GM19239 (cell line): ENCODE results near the gene PDK2.
A peak's percentile ranks its signal among the peaks of the same experiment; 100 is the strongest.

Experiments
- DNase-seq: peaks from one replicate; pipeline ENCODE4 v3.0.0; 2011; ENCODE audit warnings: low spot score; ENCODE audit not compliant: insufficient read length
- FAIRE-seq: peaks from 2 replicates; lab custom pipeline; 2011; peaks lifted over from hg19 to GRCh38; lab: Jason Lieb, UNC

The PDK2 gene

GRCh38 chr17:50130559-50131305 is 35.6 kb downstream of the PDK2 start:
- FAIRE-seq (no peak), DNase-seq (no peak)

GRCh38 chr17:50132104-50132794 is 37.1 kb downstream of the PDK2 start:
- no peak for FAIRE-seq
- DNase-seq, result no peak

GRCh38 chr17:50133028-50133768 is 38.0 kb downstream of the PDK2 start:
- FAIRE-seq, result no peak

GRCh38 chr17:50133769-50134099 is 38.6 kb downstream of the PDK2 start:
- DNase-seq (no peak), FAIRE-seq (no peak)

More at GRCh38 chr17:50133028-50133768, 38.0 kb downstream of the PDK2 start:
- no peak for DNase-seq

GRCh38 chr17:50134206-50135110 is 39.3 kb downstream of the PDK2 start:
- DNase-seq (no peak), FAIRE-seq (no peak)

- DNase-seq (no peak), FAIRE-seq (no peak)
These were observed 40.4 kb downstream of the PDK2 start for GRCh38 chr17:50135316-50136095.

- DNase-seq (no peak), FAIRE-seq (no peak)
These were observed 41.0 kb downstream of the PDK2 start for GRCh38 chr17:50136096-50136687.

GRCh38 chr17:50137042-50137441 is 41.9 kb downstream of the PDK2 start:
- DNase-seq, result no peak
- FAIRE-seq, result no peak

- no peak for FAIRE-seq
- DNase-seq, result no peak
These were observed 44.1 kb downstream of the PDK2 start for GRCh38 chr17:50139185-50139783.

- DNase-seq (peak; percentile 90), FAIRE-seq (peak; percentile 94)
These were observed 45.1 kb downstream of the PDK2 start for GRCh38 chr17:50139950-50140885.

GRCh38 chr17:50141026-50141744 is 46.0 kb downstream of the PDK2 start:
- FAIRE-seq, result no peak
- DNase-seq, result no peak

- DNase-seq (no peak), FAIRE-seq (no peak)
These were observed 46.6 kb downstream of the PDK2 start for GRCh38 chr17:50141745-50142110.

- no peak for DNase-seq
- no peak for FAIRE-seq
These were observed 48.5 kb downstream of the PDK2 start for GRCh38 chr17:50143461-50144176.

- DNase-seq, result no peak
- FAIRE-seq, result no peak
These were observed 49.2 kb downstream of the PDK2 start for GRCh38 chr17:50144355-50144754.

- FAIRE-seq, result no peak
- DNase-seq, result no peak
These were observed 49.8 kb downstream of the PDK2 start for GRCh38 chr17:50144845-50145531.
